ENCODE results near the gene TMPRSS9. TPM values are rescaled to one million over a fixed set of nuclear protein-coding genes. Genes with fewer than 3 reads are reported as not detected.

Gene TMPRSS9
- total RNA-seq, 4 donors from 2014 or later, result 0.54 to 2.5 (median 0.85) TPM; not detected in 1

GRCh38 chr19:2411709-2412108 is 51.6 kb downstream of the TMPRSS9 start:
- H3K36me3 ChIP-seq, result no peaks in the 10 kb centered on the region
- DNase-seq, result no peak
- no peak overlapping the region for H3K4me3 ChIP-seq
- no peak for TF ChIP-seq POLR2A (IDR thresholded peaks at IDR 0.05)
- TF ChIP-seq CTCF (IDR thresholded peaks at IDR 0.05), result no peak
- no peaks in the 10 kb centered on the region for H3K9me3 ChIP-seq
- no peak overlapping the region for H3K27ac ChIP-seq
- H3K4me1 ChIP-seq, result no peaks in the 10 kb centered on the region
- no peaks in the 10 kb centered on the region for H3K27me3 ChIP-seq

- H3K27ac ChIP-seq, result no peak overlapping the region
- no peaks in the 10 kb centered on the region for H3K9me3 ChIP-seq
- no peaks in the 10 kb centered on the region for H3K27me3 ChIP-seq
- H3K4me3 ChIP-seq, result no peak overlapping the region
- no peak for DNase-seq
- no peaks in the 10 kb centered on the region for H3K36me3 ChIP-seq
- H3K4me1 ChIP-seq, result no peaks in the 10 kb centered on the region
- TF ChIP-seq POLR2A (IDR thresholded peaks at IDR 0.05), result no peak
- no peak for TF ChIP-seq CTCF (IDR thresholded peaks at IDR 0.05)
These were observed 52.4 kb downstream of the TMPRSS9 start for GRCh38 chr19:2412449-2412848.

GRCh38 chr19:2413159-2413558 is 53.1 kb downstream of the TMPRSS9 start:
- TF ChIP-seq POLR2A (IDR thresholded peaks at IDR 0.05) (no peak), CTCF (IDR thresholded peaks at IDR 0.05) (no peak)
- no peak overlapping the region for H3K27ac ChIP-seq
- H3K4me1 ChIP-seq, result no peaks in the 10 kb centered on the region
- H3K4me3 ChIP-seq, result no peak overlapping the region
- H3K27me3 ChIP-seq, result no peaks in the 10 kb centered on the region
- H3K9me3 ChIP-seq, result no peaks in the 10 kb centered on the region
- no peak for DNase-seq
- no peaks in the 10 kb centered on the region for H3K36me3 ChIP-seq

- Histone ChIP-seq H3K4me1 (no peaks in the 10 kb centered on the region), H3K9me3 (no peaks in the 10 kb centered on the region), H3K36me3 (no peaks in the 10 kb centered on the region), H3K4me3 (no peak overlapping the region), H3K27ac (no peak overlapping the region), H3K27me3 (no peaks in the 10 kb centered on the region)
- TF ChIP-seq CTCF (IDR thresholded peaks at IDR 0.05), result no peak
- no peak for TF ChIP-seq POLR2A (IDR thresholded peaks at IDR 0.05)
- no peak for DNase-seq
These were observed 53.6 kb downstream of the TMPRSS9 start for GRCh38 chr19:2413629-2414028.

GRCh38 chr19:2415281-2415972 is 55.4 kb downstream of the TMPRSS9 start:
- peak in 1 of 3 donors; percentile 46 for DNase-seq
- TF ChIP-seq POLR2A (IDR thresholded peaks at IDR 0.05), result no peak
- no peak for TF ChIP-seq CTCF (IDR thresholded peaks at IDR 0.05)
- no peaks in the 10 kb centered on the region for H3K36me3 ChIP-seq
- H3K9me3 ChIP-seq, result no peaks in the 10 kb centered on the region
- H3K27me3 ChIP-seq, result no peaks in the 10 kb centered on the region
- no peak overlapping the region for H3K4me3 ChIP-seq
- no peaks in the 10 kb centered on the region for H3K4me1 ChIP-seq
- H3K27ac ChIP-seq, result no peak overlapping the region

- no peak overlapping the region for H3K27ac ChIP-seq
- no peaks in the 10 kb centered on the region for H3K9me3 ChIP-seq
- no peak for DNase-seq
- H3K36me3 ChIP-seq, result no peaks in the 10 kb centered on the region
- TF ChIP-seq POLR2A (IDR thresholded peaks at IDR 0.05) (no peak), CTCF (IDR thresholded peaks at IDR 0.05) (no peak)
- H3K4me3 ChIP-seq, result no peak overlapping the region
- no peaks in the 10 kb centered on the region for H3K27me3 ChIP-seq
- no peaks in the 10 kb centered on the region for H3K4me1 ChIP-seq
These were observed 55.9 kb downstream of the TMPRSS9 start for GRCh38 chr19:2415973-2416319.

Data from Peyer's patch (tissue), 4 donors.